Astrocyte (in vitro differentiated cells and primary cell): Measurements from ENCODE around the gene ABCG2.

Source experiments
- CTCF ChIP-seq: IDR thresholded peaks from 2 replicates; pipeline ENCODE4 v1.5.1; 2011; ENCODE audit warnings: low read depth, mild to moderate bottlenecking, inconsistent platforms, low read length, moderate library complexity; ENCODE audit not compliant: insufficient read depth
- EZH2 ChIP-seq: IDR thresholded peaks from 2 replicates; pipeline ENCODE4 v1.6.1; 2012; ENCODE audit warnings: mild to moderate bottlenecking, low read length, inconsistent platforms; ENCODE audit not compliant: insufficient read depth

GRCh38 chr4:88062311-88062710 lies 96.1 kb downstream of the ABCG2 start:
- no peak for TF ChIP-seq CTCF
- TF ChIP-seq EZH2: no peak
